HG03521 (cell line): ENCODE results near the gene PPP1R37.
"Not testable (repeated sequence)": the region's sequence is repeated elsewhere in the genome, so short reads cannot be mapped to it uniquely, and the experiment has no call there.

Experiments used
- ATAC-seq: cut with Tn5 transposase; IDR thresholded peaks from one replicate; pipeline ENCODE4 v1.9.1; 2021; ENCODE audit warnings: mild to moderate bottlenecking, moderate library complexity; ENCODE audit not compliant: unreplicated experiment

Gene PPP1R37

GRCh38 chr19:45094707-45095106 is 1.7 kb downstream of the PPP1R37 start:
- no peak for ATAC-seq

GRCh38 chr19:45095496-45096413 is 2.8 kb downstream of the PPP1R37 start:
- ATAC-seq = no peak

- ATAC-seq = no peak
Measured at GRCh38 chr19:45096700-45097099, 3.7 kb downstream of the PPP1R37 start.

- no peak for ATAC-seq
Measured at GRCh38 chr19:45097450-45097775, 4.4 kb downstream of the PPP1R37 start.

GRCh38 chr19:45097776-45098520 is 5.0 kb downstream of the PPP1R37 start:
- ATAC-seq = no peak

- ATAC-seq = no peak
Measured at GRCh38 chr19:45098521-45099466, 5.8 kb downstream of the PPP1R37 start.

GRCh38 chr19:45099467-45100191 is 6.7 kb downstream of the PPP1R37 start:
- ATAC-seq = no peak

GRCh38 chr19:45100201-45100600 is 7.2 kb downstream of the PPP1R37 start:
- ATAC-seq = no peak

GRCh38 chr19:45100846-45101252 is 7.9 kb downstream of the PPP1R37 start:
- ATAC-seq = no peak

GRCh38 chr19:45101806-45102205 is 8.8 kb downstream of the PPP1R37 start:
- ATAC-seq = no peak

- ATAC-seq = no peak
Measured at GRCh38 chr19:45102481-45102880, 9.5 kb downstream of the PPP1R37 start.

- no peak for ATAC-seq
Measured at GRCh38 chr19:45103156-45103507, 10.2 kb downstream of the PPP1R37 start.

GRCh38 chr19:45103508-45104319 is 10.7 kb downstream of the PPP1R37 start:
- ATAC-seq = no peak

- ATAC-seq = no peak
Measured at GRCh38 chr19:45104658-45105349, 11.8 kb downstream of the PPP1R37 start.

GRCh38 chr19:45106363-45106762 is 13.4 kb downstream of the PPP1R37 start:
- not testable (repeated sequence) for ATAC-seq

GRCh38 chr19:45107621-45108150 is 14.7 kb downstream of the PPP1R37 start:
- no peak for ATAC-seq

- ATAC-seq = no peak
Measured at GRCh38 chr19:45110851-45111266, 17.9 kb downstream of the PPP1R37 start.

- ATAC-seq = no peak
Measured at GRCh38 chr19:45112111-45112827, 19.3 kb downstream of the PPP1R37 start.
